ENCODE data around the gene RBP3.

GRCh38 chr10:47350671-47351640 is 2.8 kb downstream of the RBP3 start:
- TF ChIP-seq POLR2A (IDR thresholded peaks at IDR 0.05) (no peak), CTCF (IDR thresholded peaks at IDR 0.05 in 8 of 11, conservative IDR thresholded peaks at IDR 0.05 in 3 of 11) (no peak), POLR2AphosphoS5 (IDR thresholded peaks at IDR 0.05) (no peak)
